Neural progenitor cell (in vitro differentiated cells): ENCODE results near the gene CDH23. TPM values are rescaled to one million over a fixed set of nuclear protein-coding genes. Genes with fewer than 3 reads are reported as not detected.

Source experiments
- DNase-seq: peaks from one replicate; pipeline ENCODE4 v3.0.0-alpha.2; 2016; ENCODE audit warnings: low spot score
- H2AFZ ChIP-seq: fragments of 200-600 bp; sonication (generic); replicated peaks from 2 replicates; pipeline ENCODE4 v1.6.1; 2016; ENCODE audit warnings: antibody characterized with exemption
- H3F3A ChIP-seq: fragments of 200-600 bp; sonication (generic); 2 replicates; pipeline ENCODE4 v1.6.1; 2016; ENCODE audit warnings: antibody characterized with exemption, low read depth
- H3K27ac ChIP-seq: fragments of 200-600 bp; sonication (generic); 2 replicates; pipeline ENCODE4 v1.5.1; 2016; ENCODE audit warnings: mild to moderate bottlenecking
- H3K27me3 ChIP-seq: fragments of 200-600 bp; sonication (generic); 2 replicates; pipeline ENCODE4 v1.6.1; 2016; ENCODE audit warnings: mild to moderate bottlenecking, moderate library complexity
- H3K36me3 ChIP-seq: fragments of 200-600 bp; sonication (generic); 2 replicates; pipeline ENCODE4 v1.5.1; 2016
- H3K4me1 ChIP-seq: fragments of 200-600 bp; sonication (generic); 2 replicates; pipeline ENCODE4 v1.6.1; 2016; ENCODE audit warnings: mixed run types
- H3K4me2 ChIP-seq: fragments of 200-600 bp; sonication (generic); 2 replicates; pipeline ENCODE4 v1.6.1; 2016
- H3K4me3 ChIP-seq: fragments of 200-600 bp; sonication (generic); 2 replicates; pipeline ENCODE4 v1.5.1; 2016
- H3K79me2 ChIP-seq: fragments of 200-600 bp; sonication (generic); 2 replicates; pipeline ENCODE4 v1.6.1; 2016; ENCODE audit warnings: low read depth
- H3K9ac ChIP-seq: fragments of 200-600 bp; sonication (generic); 2 replicates; pipeline ENCODE4 v1.6.1; 2016
- H3K9me3 ChIP-seq: fragments of 200-600 bp; sonication (generic); 2 replicates; pipeline ENCODE4 v1.5.1; 2016; ENCODE audit warnings: low read depth
- H4K20me1 ChIP-seq: fragments of 200-600 bp; sonication (generic); 2 replicates; pipeline ENCODE4 v1.6.1; 2016; ENCODE audit warnings: low read depth
- H3K27ac Mint-ChIP-seq: 3 replicates; pipeline ENCODE4 v1.8.0; 2021; ENCODE audit warnings: mixed read lengths
- H3K27me3 Mint-ChIP-seq: 2 replicates; pipeline ENCODE4 v1.8.0; 2022; ENCODE audit warnings: low read depth, mild to moderate bottlenecking, inconsistent platforms, moderate library complexity, mixed read lengths; ENCODE audit not compliant: insufficient read depth
- H3K36me3 Mint-ChIP-seq: 3 replicates; pipeline ENCODE4 v1.8.0; 2021; ENCODE audit warnings: mixed read lengths
- H3K4me1 Mint-ChIP-seq: 3 replicates; pipeline ENCODE4 v1.8.0; 2021; ENCODE audit warnings: mixed read lengths
- H3K4me3 Mint-ChIP-seq: 3 replicates; pipeline ENCODE4 v1.8.0; 2021; ENCODE audit warnings: mild to moderate bottlenecking, moderate library complexity, mixed read lengths
- H3K9me3 Mint-ChIP-seq: 3 replicates; pipeline ENCODE4 v1.8.0; 2020; ENCODE audit warnings: mixed read lengths
- EZH2 ChIP-seq: fragments of 200-600 bp; sonication (generic); IDR thresholded peaks from 2 replicates; pipeline ENCODE4 v1.6.1; 2017; ENCODE audit warnings: antibody characterized with exemption, mild to moderate bottlenecking, moderate library complexity
- EZH2phosphoT487 ChIP-seq: fragments of 200-600 bp; sonication (generic); IDR thresholded peaks from 2 replicates; pipeline ENCODE4 v1.6.1; 2017; ENCODE audit warnings: antibody characterized with exemption
- total RNA-seq: library from RNA; depleted of rRNA; stranded (reverse); fragments of >200 nt; gene quantifications from 2 replicates; pipeline ENCODE4 v1.2.3, GENCODE V29; 2015; ENCODE audit warnings: low replicate concordance
- TF ChIP-seq, protein P1 (sequence below): fragments of 200-600 bp; sonication (generic); IDR thresholded peaks from 2 replicates; pipeline ENCODE4 v1.5.1; 2017; ENCODE audit warnings: antibody characterized with exemption, mild to moderate bottlenecking

CDH23 gene
- total RNA-seq, 1 donor from 2014 or later, result 5.9 TPM

DNA sequence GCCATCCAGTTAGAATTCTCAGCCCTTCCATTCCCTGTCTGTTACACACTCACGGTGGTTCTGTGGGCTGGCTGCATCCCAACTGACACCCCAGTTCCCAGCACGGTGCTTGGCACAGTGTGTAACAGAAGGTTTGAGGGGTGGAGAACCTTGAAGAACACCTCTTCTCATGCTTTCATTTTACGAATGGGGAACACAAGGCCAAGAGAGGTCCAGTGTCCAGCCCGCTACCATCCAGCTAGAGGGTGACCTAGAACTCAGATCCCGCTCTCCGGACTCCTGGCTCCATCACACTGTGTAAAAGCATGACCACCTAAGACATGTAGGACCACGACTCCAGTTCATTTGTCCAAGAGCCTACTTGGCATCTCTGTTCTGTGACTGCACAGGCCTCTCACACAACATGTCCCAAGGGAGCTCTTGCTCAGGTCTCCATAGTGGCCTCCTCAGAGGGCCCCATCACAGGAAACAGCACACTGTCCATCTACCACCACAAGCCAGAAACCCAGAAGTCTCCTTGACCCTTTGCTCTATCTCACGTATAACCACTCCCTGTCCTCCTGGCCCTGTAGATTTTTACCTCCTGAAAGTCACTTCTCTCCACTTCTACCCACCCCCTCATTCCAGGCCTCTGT lies 2.8 kb upstream of the CDH23 start:
- Histone ChIP-seq H3K27me3 (peaks cover 59% of the 10 kb centered on the region), H3K4me3 (no peak overlapping the region), H3K9ac (no peak overlapping the region), H3K36me3 (no peaks in the 10 kb centered on the region), H3K4me1 (peaks cover 17% of the 10 kb centered on the region), H4K20me1 (peaks cover 15% of the 10 kb centered on the region), H2AFZ (no peak overlapping the region), H3K9me3 (no peaks in the 10 kb centered on the region), H3K4me2 (no peak overlapping the region), H3K79me2 (no peaks in the 10 kb centered on the region), H3F3A (peaks cover 8% of the 10 kb centered on the region), H3K27ac (no peak overlapping the region)
- no peak for DNase-seq
- H3K27ac Mint-ChIP-seq, result no peak overlapping the region
- peaks cover 18% of the 10 kb centered on the region for H3K4me1 Mint-ChIP-seq
- no peak overlapping the region for H3K4me3 Mint-ChIP-seq
- no peaks in the 10 kb centered on the region for H3K9me3 Mint-ChIP-seq
- TF ChIP-seq, protein P1, sequence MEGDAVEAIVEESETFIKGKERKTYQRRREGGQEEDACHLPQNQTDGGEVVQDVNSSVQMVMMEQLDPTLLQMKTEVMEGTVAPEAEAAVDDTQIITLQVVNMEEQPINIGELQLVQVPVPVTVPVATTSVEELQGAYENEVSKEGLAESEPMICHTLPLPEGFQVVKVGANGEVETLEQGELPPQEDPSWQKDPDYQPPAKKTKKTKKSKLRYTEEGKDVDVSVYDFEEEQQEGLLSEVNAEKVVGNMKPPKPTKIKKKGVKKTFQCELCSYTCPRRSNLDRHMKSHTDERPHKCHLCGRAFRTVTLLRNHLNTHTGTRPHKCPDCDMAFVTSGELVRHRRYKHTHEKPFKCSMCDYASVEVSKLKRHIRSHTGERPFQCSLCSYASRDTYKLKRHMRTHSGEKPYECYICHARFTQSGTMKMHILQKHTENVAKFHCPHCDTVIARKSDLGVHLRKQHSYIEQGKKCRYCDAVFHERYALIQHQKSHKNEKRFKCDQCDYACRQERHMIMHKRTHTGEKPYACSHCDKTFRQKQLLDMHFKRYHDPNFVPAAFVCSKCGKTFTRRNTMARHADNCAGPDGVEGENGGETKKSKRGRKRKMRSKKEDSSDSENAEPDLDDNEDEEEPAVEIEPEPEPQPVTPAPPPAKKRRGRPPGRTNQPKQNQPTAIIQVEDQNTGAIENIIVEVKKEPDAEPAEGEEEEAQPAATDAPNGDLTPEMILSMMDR, result no peak
- TF ChIP-seq EZH2phosphoT487, result no peak
- no peak for TF ChIP-seq EZH2
- peaks cover 33% of the 10 kb centered on the region for H3K27me3 Mint-ChIP-seq
- no peaks in the 10 kb centered on the region for H3K36me3 Mint-ChIP-seq

- peaks cover 8% of the 10 kb centered on the region for H3F3A ChIP-seq
- Mint-ChIP-seq H3K9me3 (no peaks in the 10 kb centered on the region), H3K36me3 (no peaks in the 10 kb centered on the region), H3K27me3 (peaks cover 40% of the 10 kb centered on the region), H3K4me1 (peaks cover 18% of the 10 kb centered on the region), H3K4me3 (no peak overlapping the region), H3K27ac (no peak overlapping the region)
- no peak for DNase-seq
- TF ChIP-seq, protein P1, result no peak
- TF ChIP-seq EZH2 (no peak), EZH2phosphoT487 (no peak)
- H3K27me3 ChIP-seq, result peaks cover 69% of the 10 kb centered on the region
- H3K4me2 ChIP-seq, result no peak overlapping the region
- H2AFZ ChIP-seq, result no peak overlapping the region
- peaks cover 20% of the 10 kb centered on the region for H4K20me1 ChIP-seq
- no peak overlapping the region for H3K9ac ChIP-seq
- H3K79me2 ChIP-seq, result no peaks in the 10 kb centered on the region
- no peaks in the 10 kb centered on the region for H3K36me3 ChIP-seq
- H3K4me1 ChIP-seq, result peaks cover 17% of the 10 kb centered on the region
- H3K9me3 ChIP-seq, result no peaks in the 10 kb centered on the region
- H3K4me3 ChIP-seq, result no peak overlapping the region
- H3K27ac ChIP-seq, result no peak overlapping the region
Measured at GRCh38 chr10:71394926-71395562, 1.7 kb upstream of the CDH23 start.

GRCh38 chr10:71395621-71396020 lies 1.1 kb upstream of the CDH23 start:
- peaks cover 2% of the 10 kb centered on the region for H3K36me3 Mint-ChIP-seq
- H3K27me3 ChIP-seq, result peaks cover 75% of the 10 kb centered on the region
- H3K4me3 Mint-ChIP-seq, result peak overlapping the region; percentile 80
- H3K27ac ChIP-seq, result no peak overlapping the region
- no peaks in the 10 kb centered on the region for H3K9me3 ChIP-seq
- no peak overlapping the region for H3K9ac ChIP-seq
- no peak overlapping the region for H3K4me3 ChIP-seq
- H3K27me3 Mint-ChIP-seq, result peaks cover 42% of the 10 kb centered on the region
- TF ChIP-seq EZH2 (no peak), EZH2phosphoT487 (no peak)
- TF ChIP-seq, protein P1, result peak; percentile 29
- peaks cover 8% of the 10 kb centered on the region for H3F3A ChIP-seq
- no peak overlapping the region for H3K27ac Mint-ChIP-seq
- no peak for DNase-seq
- H3K79me2 ChIP-seq, result no peaks in the 10 kb centered on the region
- H2AFZ ChIP-seq, result no peak overlapping the region
- H3K4me1 Mint-ChIP-seq, result peaks cover 18% of the 10 kb centered on the region
- H3K4me2 ChIP-seq, result no peak overlapping the region
- H3K36me3 ChIP-seq, result no peaks in the 10 kb centered on the region
- H4K20me1 ChIP-seq, result peaks cover 20% of the 10 kb centered on the region
- peaks cover 14% of the 10 kb centered on the region for H3K4me1 ChIP-seq
- H3K9me3 Mint-ChIP-seq, result no peaks in the 10 kb centered on the region
